ENCODE results near the gene PRDM5.
A peak's percentile ranks its signal among the peaks of the same experiment; 100 is the strongest.

PRDM5 gene
- total RNA-seq = 0.11 to 0.58 (median 0.14) reads per million in 3 experiments

DNA sequence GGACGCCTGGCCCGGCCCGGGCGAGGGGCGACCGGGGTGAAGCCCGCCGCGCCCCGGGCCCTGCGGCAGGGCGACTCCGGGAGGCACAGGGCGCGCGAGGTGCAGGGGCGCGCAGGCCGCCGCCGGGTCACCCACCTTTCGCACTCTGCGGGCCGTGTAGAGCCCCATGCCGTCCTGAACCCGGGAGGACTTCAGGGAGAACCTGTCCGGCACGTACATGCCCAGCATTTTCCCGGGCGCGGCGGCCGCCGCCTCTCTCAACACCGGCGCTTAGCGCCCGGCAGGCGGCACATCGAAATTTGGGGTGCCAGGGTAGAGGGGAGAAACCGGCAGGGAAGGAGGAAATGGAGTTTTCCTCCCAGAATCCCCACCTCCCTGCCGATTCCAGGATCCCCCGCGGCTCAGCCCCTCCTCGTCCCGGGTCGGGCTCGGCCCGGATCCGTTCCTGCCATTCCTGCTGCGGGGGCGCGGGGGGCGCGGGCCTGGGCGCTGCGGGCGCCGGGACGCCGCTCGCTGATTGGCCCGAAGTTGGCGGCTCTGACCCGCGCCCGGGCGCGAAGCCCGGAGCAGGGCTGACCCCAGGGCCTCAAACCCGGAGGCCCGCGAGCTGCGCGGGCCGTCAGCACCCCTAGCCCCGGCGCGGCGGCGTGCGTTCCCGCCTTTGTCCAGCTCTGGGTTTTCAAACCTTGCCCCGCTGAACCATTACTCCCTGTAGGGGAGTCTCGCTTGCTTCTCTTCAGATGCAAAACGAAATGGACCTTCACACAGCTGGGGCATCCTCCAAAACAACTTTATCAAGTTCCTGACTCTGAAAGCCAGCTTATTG is at the start of gene PRDM5:
PRDM5 (minus strand) TSS at position 346 of the 826 bp plus-strand sequence; CDS start at position 228, 118 bp downstream.
- DNase-seq = peak; percentile 11

DNA sequence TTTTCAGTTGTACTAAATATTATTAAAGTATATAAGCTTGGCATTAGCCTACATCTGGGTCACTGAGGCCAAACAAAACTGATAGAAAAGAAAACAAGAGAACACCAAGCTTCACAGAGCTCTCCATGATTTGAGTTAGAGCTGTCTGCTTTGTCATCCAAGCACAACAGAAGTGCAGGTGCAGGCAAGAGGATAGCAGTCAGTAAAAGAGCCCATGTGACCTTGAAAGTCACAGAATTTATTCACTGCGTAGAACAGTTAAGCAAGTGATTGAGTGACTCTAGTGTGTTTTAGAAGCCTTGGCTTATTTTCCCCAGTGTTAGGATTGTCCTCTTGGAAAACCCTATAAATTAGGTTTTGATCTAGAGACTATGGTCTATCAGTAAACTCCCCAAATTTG is 49.4 kb upstream of the PRDM5 start:
- no peak for DNase-seq

DNA sequence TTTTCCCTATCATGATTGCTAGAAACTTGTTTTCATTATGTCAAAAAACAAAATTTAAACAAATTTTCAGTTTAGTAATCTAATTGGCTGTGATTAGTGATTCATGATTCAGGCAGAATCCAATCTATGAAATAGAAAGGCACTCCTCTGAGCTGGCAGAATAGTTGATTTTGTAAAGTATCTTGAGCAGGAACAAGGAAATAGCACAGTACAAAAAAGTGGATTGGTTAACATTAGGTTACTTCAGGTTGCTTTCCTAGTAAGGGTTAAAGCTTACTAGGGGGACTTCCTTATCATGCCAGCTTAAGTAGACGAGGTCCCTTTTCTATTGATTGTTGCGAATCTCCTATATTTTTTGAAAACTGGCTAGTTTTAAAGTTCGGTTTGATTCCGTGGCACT is 43.4 kb upstream of the PRDM5 start:
- DNase-seq = no peak

DNA sequence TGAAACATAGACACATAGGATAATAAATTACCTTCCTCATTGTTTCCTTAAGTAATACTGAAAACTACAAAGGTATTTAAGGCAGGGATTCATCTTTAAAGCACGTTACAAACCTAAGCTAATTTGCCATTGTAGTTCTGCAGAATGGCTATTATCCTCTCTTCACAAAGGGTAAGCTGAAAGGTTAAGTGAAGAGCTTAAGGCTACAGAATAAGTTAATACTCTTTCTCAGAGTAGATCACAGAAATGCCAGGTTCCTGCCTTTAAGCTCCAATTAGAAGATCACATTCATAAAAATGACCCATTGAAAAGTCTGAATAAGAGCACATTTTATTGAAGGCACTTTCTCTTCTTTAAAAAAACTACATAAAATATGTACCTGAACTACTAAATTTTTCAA is 42.1 kb upstream of the PRDM5 start:
- DNase-seq = no peak

DNA sequence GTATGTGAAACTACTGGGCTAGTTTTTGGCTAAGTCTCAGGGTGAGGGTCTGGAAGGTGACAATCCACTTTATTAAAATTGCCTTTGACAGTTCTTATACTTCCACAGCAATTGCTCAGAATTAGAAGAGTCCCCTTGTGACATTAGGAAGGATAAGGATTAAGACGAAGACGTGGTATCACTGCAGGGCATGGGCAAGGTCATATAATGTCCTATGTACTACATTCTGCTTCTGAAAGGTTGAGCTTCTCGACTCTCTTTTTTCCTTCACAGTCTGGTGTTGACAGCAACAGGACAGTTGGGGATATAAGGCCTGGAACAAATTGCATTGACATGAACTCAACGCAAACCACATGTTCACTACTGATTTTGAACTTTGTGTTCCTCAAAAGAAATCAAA is 40.9 kb upstream of the PRDM5 start:
- no peak for DNase-seq

DNA sequence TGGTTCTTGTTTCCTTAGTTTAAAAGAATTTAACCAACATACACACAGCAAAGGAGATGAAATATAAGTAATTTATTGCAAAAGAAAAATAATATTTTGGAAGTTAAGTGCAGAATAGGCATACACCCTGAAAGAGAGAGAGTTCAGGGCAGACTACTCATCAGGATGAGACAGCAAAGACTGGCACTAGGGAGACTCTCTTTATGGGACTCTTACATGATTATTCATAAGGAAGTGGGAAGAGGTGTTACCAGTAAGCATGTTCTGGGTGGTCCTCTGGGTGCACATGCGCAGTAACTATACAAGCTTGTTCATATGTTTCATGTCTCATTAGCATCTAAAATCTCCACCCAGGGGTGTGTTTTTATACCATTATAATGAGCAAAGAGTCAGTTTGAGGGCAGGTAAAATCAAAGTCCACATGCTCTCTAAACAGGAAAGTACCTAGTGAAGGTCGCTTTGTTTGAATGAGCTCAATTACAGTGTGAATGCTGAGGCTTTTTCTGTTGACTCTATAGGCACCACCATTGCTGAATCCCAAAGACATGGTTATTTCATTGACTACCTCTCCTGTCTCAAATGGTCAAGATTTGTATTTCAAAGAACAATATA is 38.2 kb upstream of the PRDM5 start:
- DNase-seq = no peak

DNA sequence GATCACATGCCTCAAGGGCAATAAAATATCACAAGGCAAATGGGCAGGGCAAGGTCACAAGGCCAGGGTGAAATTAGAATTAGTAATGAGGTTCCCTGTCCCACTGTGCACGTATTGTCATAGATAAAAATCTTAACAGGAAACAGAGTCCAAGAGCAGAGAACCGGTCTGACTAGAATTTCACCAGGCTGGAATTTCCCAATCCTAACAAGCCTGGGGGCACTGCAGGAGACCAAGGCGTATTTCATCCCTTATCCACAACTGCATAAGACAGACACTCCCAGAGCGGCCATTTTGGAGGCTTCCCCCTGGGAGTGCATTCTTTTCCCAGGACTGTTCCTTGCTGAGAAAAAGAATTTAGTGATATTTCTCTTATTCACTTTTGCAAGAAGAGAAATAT is 25.9 kb upstream of the PRDM5 start:
- DNase-seq = no peak

DNA sequence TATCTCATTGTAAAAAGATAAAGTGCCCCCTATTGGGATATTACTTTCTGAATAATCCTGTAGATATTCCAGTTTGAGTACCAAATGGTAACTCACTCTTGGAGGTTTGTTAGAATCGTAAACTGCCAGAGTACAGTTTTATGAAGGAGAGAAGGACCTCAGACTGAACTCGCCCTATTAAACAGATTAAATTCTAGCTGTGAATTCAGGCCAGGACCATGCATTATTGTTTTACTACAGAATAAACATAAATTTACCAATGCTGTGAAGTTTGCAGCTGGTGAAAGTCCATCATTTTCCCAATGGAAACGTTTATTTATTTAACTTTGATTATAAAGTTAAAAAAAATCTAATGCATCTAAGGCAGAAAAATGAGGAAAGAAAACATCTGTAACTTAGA is 20.2 kb upstream of the PRDM5 start:
- DNase-seq = no peak

DNA sequence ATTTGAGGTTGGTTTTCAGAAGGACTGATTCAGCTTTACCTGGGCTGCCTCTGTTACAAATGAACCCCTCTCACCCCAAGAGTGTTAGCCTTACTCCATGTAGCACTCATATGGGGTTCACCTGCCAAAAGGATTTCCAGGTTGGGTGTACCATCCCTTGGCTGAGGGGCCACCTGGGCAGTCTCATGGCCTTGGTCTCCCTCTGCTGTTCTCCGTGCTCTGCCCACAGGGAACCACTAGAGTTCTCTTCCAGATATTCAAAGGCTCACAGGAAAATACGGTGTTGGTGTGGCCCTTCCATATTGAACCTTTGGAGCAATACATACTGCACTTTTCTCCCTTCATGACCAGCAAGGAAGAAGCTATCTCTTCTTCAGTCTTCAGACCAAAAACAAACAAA is 18.0 kb upstream of the PRDM5 start:
- no peak for DNase-seq

DNA sequence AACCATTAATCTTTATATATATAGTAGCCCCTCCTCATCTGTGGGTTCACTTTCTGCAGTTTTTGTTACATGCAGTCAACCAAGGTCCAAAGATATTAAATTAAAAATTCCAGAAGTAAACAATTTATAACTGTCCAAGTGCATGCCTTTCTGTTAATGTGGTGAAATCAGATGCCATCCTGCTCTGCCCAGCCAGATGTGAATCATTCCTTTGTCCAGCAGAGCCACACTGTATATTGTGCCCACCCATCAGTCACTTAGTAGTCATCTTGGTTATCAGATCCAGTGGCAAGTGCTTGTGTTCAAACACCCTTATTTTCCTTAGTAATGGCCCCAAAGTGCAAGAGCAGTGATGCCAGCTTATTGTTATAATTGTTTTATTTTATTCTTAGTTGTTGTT is 17.2 kb upstream of the PRDM5 start:
- DNase-seq = no peak

DNA sequence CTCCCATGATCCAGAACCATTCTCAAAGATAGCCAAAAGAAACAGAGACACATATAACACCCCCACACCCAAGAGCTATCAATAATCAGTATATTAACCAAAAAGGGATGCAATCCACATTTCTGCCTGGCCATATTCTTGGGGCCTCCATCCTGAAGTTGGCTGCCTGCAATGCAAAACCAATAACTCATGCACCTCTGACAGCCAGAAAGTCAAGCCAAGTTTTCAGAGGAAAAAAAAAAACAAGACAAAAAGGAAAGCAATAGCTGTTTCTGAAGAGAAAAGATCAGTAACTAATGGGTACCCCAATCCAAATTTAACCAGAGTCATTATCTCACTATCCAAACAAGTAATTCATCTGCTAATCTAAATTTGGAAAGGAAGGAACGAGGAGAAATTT is 7.3 kb upstream of the PRDM5 start:
- no peak for DNase-seq

DNA sequence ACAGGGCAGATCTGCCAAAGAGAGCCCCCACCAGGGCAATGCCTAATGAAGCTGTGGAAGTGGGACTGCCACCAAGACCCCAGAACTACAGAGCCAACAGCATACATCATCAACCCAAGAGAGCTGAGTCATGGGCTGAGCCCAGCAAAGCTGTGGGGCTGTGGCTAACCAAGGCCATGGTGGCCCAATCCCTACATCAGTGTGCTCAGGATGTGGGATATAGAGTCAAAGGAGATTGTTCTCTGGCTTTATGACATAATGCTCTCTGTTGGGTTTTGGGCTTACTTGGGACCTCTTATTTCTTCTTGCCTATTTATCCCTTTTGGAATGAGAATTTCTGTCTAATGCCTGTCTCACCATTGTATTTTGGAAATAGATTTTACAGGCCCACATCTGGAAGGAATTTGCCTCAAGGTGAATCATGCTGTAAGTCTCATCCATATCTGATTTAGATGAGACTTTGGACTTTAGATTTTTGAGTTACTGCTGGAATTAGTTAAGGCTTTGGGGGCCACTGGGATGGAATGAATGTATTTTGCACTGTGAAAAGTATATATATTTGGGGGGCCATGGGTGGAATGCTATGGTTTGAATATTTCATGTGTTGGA is 5.4 kb upstream of the PRDM5 start:
- no peak for DNase-seq

DNA sequence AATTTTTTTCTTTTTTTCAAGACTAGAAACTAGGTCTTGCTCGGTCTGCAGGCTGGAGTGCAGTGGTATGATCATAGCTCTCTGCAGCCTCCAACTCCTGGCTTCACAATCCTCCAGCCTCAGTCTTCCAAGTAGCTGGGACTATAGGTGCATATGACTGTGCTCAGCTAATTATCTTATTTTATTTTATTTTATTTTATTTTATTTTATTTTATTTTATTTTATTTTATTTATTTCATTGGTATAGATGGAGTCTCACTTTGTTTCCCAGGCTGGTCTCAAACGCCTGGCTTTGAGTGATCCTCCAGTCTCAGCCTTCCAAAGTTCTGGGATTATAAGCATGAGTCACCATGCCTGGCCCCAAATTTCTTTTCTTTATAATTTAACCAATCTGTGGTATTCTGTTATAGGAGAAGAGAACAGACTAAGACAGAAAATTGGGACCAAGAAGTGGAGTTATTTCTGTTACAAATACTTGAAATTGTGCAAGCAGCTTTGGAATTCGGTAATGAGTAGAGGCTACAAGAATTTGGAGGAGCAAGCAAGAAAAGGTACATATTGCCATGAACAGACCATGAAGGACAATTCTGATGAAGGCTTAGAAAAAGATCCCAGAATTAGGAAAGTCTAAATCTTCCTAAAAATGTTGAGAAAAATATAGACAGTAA is 4.0 kb upstream of the PRDM5 start:
- DNase-seq = no peak

DNA sequence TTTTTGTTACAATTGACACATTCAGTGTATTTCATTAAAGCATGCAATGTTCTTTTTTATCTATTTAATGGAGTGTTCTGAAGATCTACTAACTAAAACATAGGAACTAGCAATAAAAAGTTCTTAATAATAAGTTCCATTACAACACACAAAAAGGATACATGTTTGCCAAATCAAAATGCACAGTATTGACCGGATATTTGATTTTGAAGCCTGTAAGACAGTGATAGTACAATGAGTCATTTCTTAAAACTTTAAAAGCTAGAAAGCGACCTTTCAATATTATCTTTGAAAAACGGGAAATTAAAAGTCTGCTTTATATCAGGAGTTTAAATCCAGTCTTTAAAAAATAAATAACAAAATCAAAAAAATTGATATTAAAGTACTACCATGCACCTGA is 2.4 kb upstream of the PRDM5 start:
- no peak for DNase-seq

DNA sequence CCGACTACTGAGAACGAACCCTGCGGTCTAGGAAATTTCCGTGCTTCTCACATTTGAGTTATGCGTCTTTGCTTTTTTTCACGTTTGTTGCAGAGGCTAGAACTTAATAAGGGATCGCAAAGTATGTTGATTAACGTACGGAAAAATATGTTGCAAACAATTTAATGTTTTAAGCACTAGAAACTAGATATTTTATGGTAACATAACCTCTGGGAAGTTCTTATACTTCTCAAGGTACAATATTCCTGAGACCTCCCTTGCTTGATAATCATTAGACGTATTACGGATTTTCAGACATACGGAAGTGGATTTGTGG is 639 bp upstream of the PRDM5 start:
- no peak for DNase-seq

DNA sequence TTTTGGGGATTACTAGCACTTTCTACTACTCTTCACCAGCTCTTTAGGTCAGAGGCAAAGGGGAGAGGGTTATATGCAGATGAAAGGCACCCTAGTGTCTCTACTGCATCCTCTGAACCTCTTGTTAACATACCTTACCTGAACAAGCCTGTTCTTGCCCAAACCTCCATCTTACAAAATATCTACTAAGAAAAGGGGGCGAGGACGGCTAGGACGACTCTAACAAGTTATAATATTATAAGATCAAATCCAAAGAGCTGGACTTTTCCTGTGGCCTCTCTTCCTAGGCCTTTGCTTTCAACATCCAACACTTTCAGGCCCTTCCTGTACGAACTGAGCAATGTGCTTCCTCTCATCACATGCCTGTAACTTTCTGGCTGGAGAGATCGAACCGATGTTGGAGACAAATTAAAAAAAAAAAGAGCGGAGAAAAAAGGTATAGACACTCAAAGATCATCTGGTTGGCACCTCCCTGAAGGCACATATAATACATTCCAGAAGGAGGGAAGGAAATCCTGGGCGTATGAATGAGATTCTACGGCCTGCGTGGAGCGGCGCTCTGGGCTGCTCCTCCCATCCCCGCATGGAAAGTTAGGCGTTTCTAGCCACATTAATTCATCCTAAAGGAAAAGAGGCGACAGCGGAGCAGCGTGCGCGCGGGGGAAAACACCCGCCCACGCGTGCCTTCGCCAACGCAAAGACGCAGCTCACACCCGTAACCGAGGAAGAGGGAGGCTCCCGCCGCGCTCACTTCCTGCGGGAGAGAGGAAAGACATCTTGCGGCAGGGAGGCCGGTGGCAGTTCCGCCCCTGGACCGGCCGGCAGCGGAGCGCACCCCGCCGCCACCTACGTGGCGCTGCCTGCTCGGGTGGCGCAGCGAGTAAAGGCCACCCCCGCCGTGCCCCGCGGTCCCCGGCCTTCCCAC is 808 bp downstream of the PRDM5 start:
- DNase-seq = no peak

DNA sequence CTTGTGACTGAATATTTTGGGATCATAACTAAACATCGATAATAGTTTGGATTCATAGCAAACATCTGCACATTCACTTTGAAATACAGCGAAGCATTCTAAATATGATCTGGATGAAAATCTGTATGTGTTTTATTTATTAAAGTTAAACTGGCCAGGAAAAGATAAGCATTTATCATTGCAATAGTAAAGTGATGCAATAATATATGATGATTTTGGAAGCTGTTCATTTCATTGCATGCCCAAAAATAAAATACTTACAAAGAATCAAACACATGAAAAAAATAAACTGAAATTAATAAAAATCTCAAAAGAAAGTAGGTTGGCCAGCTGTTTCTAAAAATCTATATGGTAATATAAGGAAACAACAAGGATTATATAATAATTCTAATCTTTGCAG is 1.9 kb downstream of the PRDM5 start:
- no peak for DNase-seq

DNA sequence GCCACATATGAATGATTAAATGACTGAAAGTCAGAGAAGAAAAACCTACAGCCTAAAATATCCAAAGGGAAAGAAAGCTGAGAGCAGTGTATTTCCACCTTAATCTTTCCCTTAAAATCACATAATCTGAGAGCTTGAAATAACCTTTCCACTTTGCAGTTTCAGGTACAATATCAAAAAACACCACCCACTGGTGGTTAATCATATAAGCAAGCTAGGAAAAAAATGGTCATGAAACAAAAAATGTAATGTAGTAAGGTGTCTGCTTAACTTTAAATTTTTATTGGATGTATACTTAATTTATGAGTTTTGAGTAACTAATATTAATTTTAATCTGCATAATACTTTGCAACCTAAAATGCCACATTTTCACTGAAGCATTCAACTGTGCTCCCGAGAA is 3.2 kb downstream of the PRDM5 start:
- no peak for DNase-seq

DNA sequence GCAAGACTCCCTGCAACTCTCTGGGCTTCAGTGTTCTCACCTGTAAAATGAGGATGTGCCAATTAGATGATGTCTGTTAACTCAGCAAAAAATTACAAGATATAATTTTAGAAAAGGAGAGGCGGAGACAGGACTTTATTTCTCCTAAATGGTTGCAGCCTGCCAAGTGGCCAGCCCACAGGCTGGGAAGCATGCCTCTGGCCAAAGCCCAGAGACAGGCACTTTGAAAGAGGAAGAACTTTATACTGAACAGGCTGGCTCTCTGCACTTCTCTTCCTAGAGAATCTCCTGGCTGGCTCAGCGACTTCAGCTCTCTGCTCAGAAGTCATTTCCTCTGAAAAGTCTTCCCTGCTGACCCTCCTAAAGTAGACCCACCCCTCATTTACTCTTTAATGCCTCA is 3.7 kb downstream of the PRDM5 start:
- no peak for DNase-seq

DNA sequence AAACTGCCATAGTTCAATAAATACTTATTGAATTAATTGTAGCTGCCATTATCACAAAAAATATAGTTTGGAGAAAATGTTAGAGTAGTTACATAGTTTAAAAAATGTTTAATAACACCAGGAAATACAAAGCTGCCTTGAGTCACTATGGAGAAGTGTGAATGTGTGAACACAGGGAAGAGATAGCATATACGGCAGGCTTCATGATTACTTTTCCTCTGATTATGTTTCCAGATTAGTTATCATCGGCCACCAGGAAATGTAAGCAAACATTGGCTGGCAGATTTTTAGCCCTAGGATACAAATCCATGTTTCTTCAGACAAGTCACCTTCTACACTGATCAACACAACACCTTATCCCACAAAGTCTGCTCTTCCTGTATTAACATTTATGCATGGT is 4.4 kb downstream of the PRDM5 start:
- no peak for DNase-seq

DNA sequence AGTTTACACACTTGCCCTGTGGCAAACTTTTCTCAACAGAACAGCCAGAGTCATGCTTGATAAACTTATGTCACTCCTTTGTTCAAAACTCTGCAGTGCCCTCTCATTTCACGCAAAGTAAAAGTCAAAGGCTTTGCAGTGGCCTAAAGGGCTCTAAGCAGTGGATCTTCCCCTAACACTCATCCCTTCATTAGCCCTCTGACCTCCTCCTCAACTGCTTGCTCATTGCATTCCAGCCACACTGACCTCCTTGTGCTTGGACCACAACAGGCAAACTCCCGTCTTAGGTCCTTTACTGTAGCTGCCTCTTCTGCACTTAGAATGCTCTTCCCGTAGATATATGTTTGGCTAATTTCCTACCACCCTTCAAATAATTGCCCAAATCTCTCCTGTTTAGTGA is 5.6 kb downstream of the PRDM5 start:
- DNase-seq = no peak

DNA sequence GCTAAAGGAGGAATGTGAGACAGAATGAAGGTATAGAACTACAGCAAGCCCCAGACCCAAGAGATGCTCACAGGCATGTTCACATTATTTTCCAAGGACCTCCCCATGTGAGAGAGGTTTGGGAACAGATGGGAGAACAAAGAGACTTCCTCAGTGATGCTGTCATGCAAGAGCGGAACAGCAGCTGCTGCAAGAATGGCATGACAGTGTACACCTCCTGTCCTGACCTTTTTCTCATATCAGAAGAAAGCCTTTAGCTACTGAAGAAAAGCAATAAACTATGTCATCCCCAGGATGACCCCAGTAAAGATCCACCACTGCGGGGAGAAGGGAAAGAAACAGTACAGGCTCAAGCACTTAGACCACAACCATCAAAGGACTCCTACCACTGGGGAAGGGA is 7.2 kb downstream of the PRDM5 start:
- no peak for DNase-seq

DNA sequence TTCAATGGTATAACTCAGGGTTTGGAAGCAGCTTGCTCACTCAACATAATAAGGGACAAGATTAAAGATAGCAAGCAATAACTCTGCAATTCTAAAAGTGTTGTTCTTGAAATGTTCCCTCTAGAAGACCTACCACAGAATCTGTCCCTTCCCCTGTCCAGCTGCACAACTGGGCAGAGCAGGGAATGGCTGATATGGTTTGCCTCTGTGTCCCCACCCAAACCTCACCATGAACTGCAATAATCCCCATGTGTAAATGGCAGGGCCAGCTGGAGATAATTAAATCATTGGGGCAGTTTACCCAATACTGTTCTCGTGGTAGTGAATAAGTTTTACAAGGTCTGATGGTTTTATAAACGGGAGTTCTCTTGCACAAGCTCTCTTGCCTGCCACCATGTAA is 19.1 kb downstream of the PRDM5 start:
- no peak for DNase-seq
